Kidney (tissue), 14 donors: Measurements from ENCODE around the gene B3GALT2. TPM values are rescaled to one million over a fixed set of nuclear protein-coding genes. Genes with fewer than 3 reads are reported as not detected.
A peak's percentile ranks its signal among the peaks of the same experiment; 100 is the strongest.

Source experiments
- DNase-seq, 5 donors: peaks; one replicate each; pipeline ENCODE4 v3.0.0-alpha.2; 2013 to 2020
- FAIRE-seq: peaks from 2 replicates; lab custom pipeline; 2012; peaks lifted over from hg19 to GRCh38; lab: Jason Lieb, UNC
- H3K27ac ChIP-seq, 2 donors: one replicate each; pipeline ENCODE4 v1.7.0; 2013; ENCODE audit warnings: low read depth in 2 of 2, low read length in 2 of 2, inconsistent platforms in 1 of 2
- H3K27me3 ChIP-seq: one replicate; pipeline ENCODE4 v1.7.1; 2013; ENCODE audit warnings: low read length, inconsistent platforms; ENCODE audit not compliant: control insufficient read depth, insufficient read depth
- H3K36me3 ChIP-seq, 3 donors: one replicate each; pipeline versions ENCODE4 v1.7.0 to v1.7.1; 2013; ENCODE audit warnings: low read length in 3 of 3, control low read depth in 1 of 3, inconsistent platforms in 1 of 3; ENCODE audit not compliant: insufficient read depth in 3 of 3, control insufficient read depth in 2 of 3
- H3K4me1 ChIP-seq, 3 donors: one replicate each; pipeline versions ENCODE4 v1.7.0 to v1.7.1; 2013; ENCODE audit warnings: low read length in 3 of 3, inconsistent platforms in 1 of 3, low read depth in 1 of 3; ENCODE audit not compliant: control insufficient read depth in 2 of 3, insufficient read depth in 2 of 3
- H3K4me3 ChIP-seq, 3 donors: one replicate each; pipeline versions ENCODE4 v1.7.0 to v1.8.1; 2013; ENCODE audit warnings: low read length in 3 of 3, control low read depth in 1 of 3, inconsistent platforms in 1 of 3
- H3K9ac ChIP-seq, 3 donors: one replicate each; pipeline versions ENCODE4 v1.7.0 to v1.7.1; 2013; ENCODE audit warnings: low read length in 3 of 3, control low read depth in 1 of 3, inconsistent platforms in 1 of 3
- H3K9me3 ChIP-seq, 3 donors: one replicate each; pipeline versions ENCODE4 v1.7.0 to v1.7.1; 2013; ENCODE audit warnings: low read length in 3 of 3, control low read depth in 1 of 3, inconsistent platforms in 1 of 3; ENCODE audit not compliant: control insufficient read depth in 2 of 3, insufficient read depth in 1 of 3
- CTCF ChIP-seq: IDR thresholded peaks from 3 replicates; pipeline ENCODE4 v1.5.1; 2012; ENCODE audit warnings: mild to moderate bottlenecking, moderate library complexity, borderline replicate concordance; ENCODE audit not compliant: insufficient read depth; ENCODE audit errors: extremely low read depth
- intact Hi-C: fragments of 100-400 bp; cut with DNase I; formaldehyde crosslinking; loops from one replicate; pipeline ENCODE4 v1.11.1; 2022
- polyA plus RNA-seq: library from polyadenylated mRNA; stranded (reverse); fragments of 350-450 nt; fragmentation: Illumina TruSeq; extraction: RNeasy Lipid Tissue Mini Kit (QIAGEN cat#74804); gene quantifications from one replicate; pipeline ENCODE4 v1.2.3, GENCODE V29; 2014; ENCODE audit warnings: low read depth, low replicate concordance; ENCODE audit not compliant: insufficient read depth
- total RNA-seq: library from RNA; stranded (reverse); fragmentation: NEBNext Ultra II Directional; extraction: Animal tissue kit (Norgen Biotek cat#: 25700); gene quantifications from one replicate; pipeline ENCODE4 v1.2.1, GENCODE V29; 2021
- donor health status: control.
- donor health status: control.
- donor health status: control.
- donor health status: control.
- donor health status: control.
- donor health status: DM: yes; HTN: yes; CAD: no.
- donor health status: Normal renal cell carcinoma (clear cell type).

B3GALT2 gene
- total and polyA plus RNA-seq, 2 donors from 2014 or later, result 0.25 to 2.2 TPM

- intact Hi-C loops, result no loop called here
- H3K4me3 ChIP-seq, result no peak overlapping the region
- peaks cover 7 to 22% (median 18%) of the 10 kb centered on the region in 3 donors for H3K36me3 ChIP-seq
- DNase-seq (no peak), FAIRE-seq (no peak)
- no peaks in the 10 kb centered on the region for H3K27me3 ChIP-seq
- no peak overlapping the region for H3K27ac ChIP-seq
- no peaks in the 10 kb centered on the region for H3K9me3 ChIP-seq
- TF ChIP-seq CTCF, result no peak
- H3K4me1 ChIP-seq, result peaks cover 0 to 2% (median 0%) of the 10 kb centered on the region in 3 donors
- H3K9ac ChIP-seq, result no peak overlapping the region
Observed at GRCh38 chr1:193144361-193144938, 42.0 kb downstream of the B3GALT2 start.

GRCh38 chr1:193143285-193143684 is 43.1 kb downstream of the B3GALT2 start:
- intact Hi-C loops, result no loop called here

GRCh38 chr1:193142409-193142808 is 44.0 kb downstream of the B3GALT2 start:
- Histone ChIP-seq H3K9me3 (no peaks in the 10 kb centered on the region), H3K9ac (no peak overlapping the region), H3K27me3 (no peaks in the 10 kb centered on the region), H3K4me3 (no peak overlapping the region), H3K36me3 (peaks cover 9 to 16% (median 14%) of the 10 kb centered on the region in 3 donors), H3K27ac (no peak overlapping the region), H3K4me1 (peaks cover 0 to 2% (median 0%) of the 10 kb centered on the region in 3 donors)
- FAIRE-seq (no peak), DNase-seq (no peak)
- no peak for TF ChIP-seq CTCF
- intact Hi-C loops, result no loop called here

More at GRCh38 chr1:193143285-193143684, 43.1 kb downstream of the B3GALT2 start:
- H3K27me3 ChIP-seq, result no peaks in the 10 kb centered on the region
- peak; percentile 26 for TF ChIP-seq CTCF
- DNase-seq, result peak in 2 of 5 donors; percentile 28 to 40
- no peak overlapping the region for H3K4me3 ChIP-seq
- FAIRE-seq, result peak; percentile 94
- peaks cover 9 to 21% (median 16%) of the 10 kb centered on the region in 3 donors for H3K36me3 ChIP-seq
- H3K9me3 ChIP-seq, result no peaks in the 10 kb centered on the region
- H3K4me1 ChIP-seq, result peaks cover 0 to 2% (median 0%) of the 10 kb centered on the region in 3 donors
- no peak overlapping the region for H3K27ac ChIP-seq
- H3K9ac ChIP-seq, result no peak overlapping the region

- Histone ChIP-seq H3K9me3 (no peaks in the 10 kb centered on the region), H3K4me1 (peaks cover 0 to 2% (median 0%) of the 10 kb centered on the region in 3 donors), H3K9ac (no peak overlapping the region), H3K4me3 (no peak overlapping the region), H3K27me3 (no peaks in the 10 kb centered on the region), H3K36me3 (peaks cover 9 to 16% (median 14%) of the 10 kb centered on the region in 3 donors), H3K27ac (no peak overlapping the region)
- TF ChIP-seq CTCF, result no peak
- intact Hi-C loops, result no loop called here
- DNase-seq (no peak), FAIRE-seq (no peak)
Observed at GRCh38 chr1:193141804-193142203, 44.6 kb downstream of the B3GALT2 start.
